RWPE1 (cell line): ENCODE results near the gene CERS6.

Source experiments
- CTCF ChIA-PET: fragments of 350-600 bp; sonication (Branson Sonifier 250); formaldehyde crosslinking; extraction: SDS; loops from one replicate; lab custom pipeline; 2021; lab: Yijun Ruan, JAX
- POLR2A ChIA-PET: fragments of 400-600 bp; formaldehyde crosslinking; extraction: SDS; loops from one replicate; lab custom pipeline; 2020; ENCODE audit warnings: antibody characterized with exemption; ENCODE audit not compliant: low non-redundant PET; lab: Yijun Ruan, JAX
- DNase-seq: peaks from one replicate; pipeline ENCODE4 v3.0.0; 2012; ENCODE audit warnings: low spot score
- H3K27ac ChIP-seq: fragments of 450-650 bp; 2 replicates; pipeline ENCODE4 v1.5.1; 2017
- TF ChIP-seq, protein P1 (sequence below): fragments of 450-650 bp; conservative IDR thresholded peaks from 2 replicates; pipeline ENCODE4 v1.5.1; 2017; ENCODE audit warnings: low read depth, mild to moderate bottlenecking

The CERS6 gene

GRCh38 chr2:168583710-168584521, 127.8 kb downstream of the CERS6 start:
- peak; percentile 75 for DNase-seq
- POLR2A ChIA-PET, result no interaction called here
- CTCF ChIA-PET, result no interaction called here
- H3K27ac ChIP-seq, result no peak overlapping the region
- TF ChIP-seq, protein P1, sequence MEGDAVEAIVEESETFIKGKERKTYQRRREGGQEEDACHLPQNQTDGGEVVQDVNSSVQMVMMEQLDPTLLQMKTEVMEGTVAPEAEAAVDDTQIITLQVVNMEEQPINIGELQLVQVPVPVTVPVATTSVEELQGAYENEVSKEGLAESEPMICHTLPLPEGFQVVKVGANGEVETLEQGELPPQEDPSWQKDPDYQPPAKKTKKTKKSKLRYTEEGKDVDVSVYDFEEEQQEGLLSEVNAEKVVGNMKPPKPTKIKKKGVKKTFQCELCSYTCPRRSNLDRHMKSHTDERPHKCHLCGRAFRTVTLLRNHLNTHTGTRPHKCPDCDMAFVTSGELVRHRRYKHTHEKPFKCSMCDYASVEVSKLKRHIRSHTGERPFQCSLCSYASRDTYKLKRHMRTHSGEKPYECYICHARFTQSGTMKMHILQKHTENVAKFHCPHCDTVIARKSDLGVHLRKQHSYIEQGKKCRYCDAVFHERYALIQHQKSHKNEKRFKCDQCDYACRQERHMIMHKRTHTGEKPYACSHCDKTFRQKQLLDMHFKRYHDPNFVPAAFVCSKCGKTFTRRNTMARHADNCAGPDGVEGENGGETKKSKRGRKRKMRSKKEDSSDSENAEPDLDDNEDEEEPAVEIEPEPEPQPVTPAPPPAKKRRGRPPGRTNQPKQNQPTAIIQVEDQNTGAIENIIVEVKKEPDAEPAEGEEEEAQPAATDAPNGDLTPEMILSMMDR, result no peak

DNA sequence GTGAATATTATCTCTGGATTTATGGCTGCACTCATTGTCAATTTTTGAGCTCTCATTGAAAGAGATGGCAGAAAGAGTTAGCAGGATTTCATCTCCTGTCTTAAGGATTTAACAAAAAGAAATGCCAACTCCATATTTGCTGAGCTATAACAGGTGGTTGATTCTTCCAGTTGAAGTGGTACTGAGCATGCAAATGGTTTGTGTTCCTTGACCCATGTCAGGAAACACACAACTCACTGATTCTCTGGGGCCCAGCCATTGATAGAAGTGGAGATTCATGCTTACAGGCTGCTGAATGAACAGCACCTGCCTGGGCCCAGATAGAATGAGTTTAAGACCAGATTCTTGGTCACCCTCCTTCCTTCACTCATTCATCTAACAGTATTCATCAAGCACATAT, 128.8 kb downstream of the CERS6 start:
- no peak overlapping the region for H3K27ac ChIP-seq
- ChIA-PET POLR2A (no interaction called here), CTCF (no interaction called here)
- TF ChIP-seq, protein P1, result no peak
- no peak for DNase-seq

GRCh38 chr2:168585700-168586099, 129.6 kb downstream of the CERS6 start:
- CTCF ChIA-PET, result interaction anchor here (0.7 kb wide), 1 partner anchor 17 kb away, joined by 5 read pairs; no protein-coding TSS in a partner anchor
- H3K27ac ChIP-seq, result no peak overlapping the region
- DNase-seq, result no peak
- POLR2A ChIA-PET, result no interaction called here
- TF ChIP-seq, protein P1, result no peak

DNA sequence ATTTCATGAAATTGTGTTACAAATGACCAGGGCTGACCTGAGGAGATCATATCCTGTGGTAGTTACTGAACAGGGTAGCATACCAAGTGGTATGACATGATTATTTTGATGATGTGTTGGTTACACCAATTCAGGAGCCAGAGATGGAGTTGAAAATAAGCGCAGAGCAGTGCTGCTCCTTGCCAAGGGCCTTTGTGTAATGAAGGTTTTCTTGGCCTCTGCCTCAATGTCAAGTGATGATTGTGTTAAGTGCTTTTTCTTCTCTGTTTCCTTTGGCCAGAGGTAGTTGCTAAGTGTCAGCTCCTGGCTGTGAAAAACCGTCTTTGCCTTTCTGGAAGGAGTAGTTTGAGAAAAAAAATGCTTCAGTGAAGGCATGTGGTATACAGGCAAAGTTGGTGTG, 131.2 kb downstream of the CERS6 start:
- POLR2A ChIA-PET, result no interaction called here
- TF ChIP-seq, protein P1, result no peak
- CTCF ChIA-PET, result no interaction called here

DNA sequence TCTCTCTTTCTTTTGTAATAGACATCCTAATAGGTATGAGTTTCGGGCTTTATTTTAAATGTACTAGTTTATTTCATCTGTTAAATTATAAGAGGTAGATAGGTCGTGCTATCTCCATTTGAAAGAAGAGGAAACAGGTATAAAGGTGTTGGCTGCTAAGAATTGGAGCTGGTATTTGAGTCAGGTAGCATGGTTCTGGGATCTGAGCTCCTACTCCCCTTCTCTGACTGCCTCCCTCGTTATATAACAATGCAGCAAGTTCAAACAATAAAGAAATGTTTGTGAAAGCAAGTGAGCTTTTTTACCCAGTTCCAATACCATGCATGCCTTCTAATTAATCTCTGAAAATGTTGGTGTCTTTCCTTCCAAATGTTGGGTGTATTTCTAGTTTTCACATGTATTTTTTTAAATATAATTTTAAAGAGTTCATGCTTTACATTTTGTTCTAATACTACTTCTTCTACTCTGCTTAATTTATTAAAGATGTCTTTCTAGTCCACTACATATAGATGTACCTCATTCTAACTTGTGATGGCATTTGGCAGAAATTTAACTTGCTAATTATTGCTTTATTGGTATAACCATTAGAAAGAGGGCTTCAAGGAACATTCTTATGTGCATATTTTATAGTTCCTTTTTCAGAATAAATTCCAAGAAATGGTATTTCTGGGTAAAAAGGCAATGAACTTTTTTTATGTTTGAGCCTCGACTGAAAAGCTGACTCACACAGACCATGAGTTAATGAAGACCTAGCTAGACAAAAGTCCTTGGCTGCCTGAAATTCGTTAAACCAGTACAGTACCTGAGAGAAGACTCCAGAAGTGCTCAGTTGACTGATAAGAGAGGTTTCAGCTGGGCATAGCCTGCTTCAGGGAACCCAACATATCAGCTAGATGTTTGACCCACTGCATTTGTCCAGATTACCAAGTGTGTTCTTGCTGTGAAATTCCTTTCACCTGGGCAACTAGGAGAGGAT, 133.5 kb downstream of the CERS6 start:
- no peak for DNase-seq
- TF ChIP-seq, protein P1, result no peak
- CTCF ChIA-PET, result no interaction called here
- POLR2A ChIA-PET, result no interaction called here
- H3K27ac ChIP-seq, result no peak overlapping the region

More for the DNA sequence above, 131.2 kb downstream of the CERS6 start:
- no peak overlapping the region for H3K27ac ChIP-seq
- no peak for DNase-seq

DNA sequence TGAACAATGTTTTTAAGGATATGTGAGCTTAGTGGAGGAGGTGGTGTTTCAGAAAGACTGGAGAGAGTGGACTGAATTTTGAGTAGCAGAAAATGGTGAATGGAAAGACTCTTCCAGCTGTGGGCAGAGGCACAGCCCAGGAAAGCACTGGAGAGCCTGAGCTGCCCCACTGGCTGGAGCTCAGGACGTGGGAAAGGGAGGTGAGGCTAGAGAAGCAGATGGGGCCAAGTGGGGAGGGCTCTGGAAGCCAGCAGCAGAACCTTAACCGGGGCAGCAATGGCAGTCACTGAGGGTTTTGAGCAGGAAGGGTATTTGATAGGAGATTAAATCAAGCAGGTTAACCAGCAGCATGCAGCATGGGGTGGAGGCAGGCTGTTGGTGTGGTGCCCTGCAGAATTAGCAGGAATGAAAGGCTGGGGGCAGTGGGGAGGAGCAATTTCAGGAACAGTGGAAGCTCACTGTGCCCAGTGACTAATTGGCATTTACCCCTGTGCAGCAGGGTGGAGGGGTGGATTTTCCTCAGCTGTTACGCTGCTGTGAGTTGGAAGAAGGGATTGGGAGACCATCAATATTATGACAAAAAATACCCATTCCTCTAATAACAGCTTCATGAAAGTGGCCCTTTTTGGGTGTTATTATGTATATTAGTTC, 136.2 kb downstream of the CERS6 start:
- CTCF ChIA-PET, result no interaction called here
- TF ChIP-seq, protein P1, result no peak
- DNase-seq, result no peak
- POLR2A ChIA-PET, result no interaction called here
- no peak overlapping the region for H3K27ac ChIP-seq
